Bronchial smooth muscle cell (primary cell): ENCODE results near the gene RNF20. TPM values are rescaled to one million over a fixed set of nuclear protein-coding genes. Genes with fewer than 3 reads are reported as not detected.

Experiments
- total RNA-seq: library from RNA; depleted of rRNA; stranded (reverse); fragments of >200 nt; gene quantifications from 2 replicates; pipeline ENCODE4 v1.2.1, GENCODE V29; 2014

RNF20 gene
- 31.7 and 45.4 TPM in 2 replicates for total RNA-seq

GRCh38 chr9:101533334-101534204 is at the start of gene RNF20:
TSS of gene RNF20 (plus strand) at chr9:101533853. CDS start at chr9:101535424, 1,571 bp downstream.

GRCh38 chr9:101594796-101595195 is 61.1 kb downstream of the RNF20 start, which contains the start of gene PPP3R2:
TSS of gene PPP3R2 (minus strand) at chr9:101594969. CDS start at chr9:101594921, 48 bp downstream.

Other genes with a start within 250 kb of the RNF20 start
- gene BAAT, start 148.8 kb upstream of the RNF20 start, total RNA-seq = 0.16 TPM in 1 of 2 replicates, not detected in the other
- gene MRPL50, start 135.2 kb upstream of the RNF20 start, total RNA-seq = 7.7 and 11.0 TPM in 2 replicates
- gene ZNF189, start 135.0 kb upstream of the RNF20 start, total RNA-seq = 15.7 and 16.9 TPM in 2 replicates
- gene ALDOB, start 98.1 kb upstream of the RNF20 start, total RNA-seq = not detected in 2 replicates
- gene PPP3R2, start 61.1 kb downstream of the RNF20 start, total RNA-seq = 0.09 TPM in 1 of 2 replicates, not detected in the other
- not detected in 2 replicates for gene GRIN3A, start 204.8 kb downstream of the RNF20 start, total RNA-seq